Right kidney (tissue), 9 donors: Measurements from ENCODE around the gene EIF2AK2.
"Not testable (repeated sequence)": the region's sequence is repeated elsewhere in the genome, so short reads cannot be mapped to it uniquely, and the experiment has no call there.

Source experiments
- DNase-seq: peaks from one replicate; pipeline ENCODE4 v3.0.0-alpha.2; 2016
- long read RNA-seq, 8 donors: transcript quantifications; one replicate each; lab custom pipeline, GENCODE V29; 2026

EIF2AK2 gene
- long read RNA-seq, donor 1, full-length matches to known transcripts: 1 of 1 reads
- long read RNA-seq, donor 1, partial matches to known transcripts: 0 of 1 reads
- long read RNA-seq, donor 1, other reads (novel, unspliced or antisense): 0 of 1 reads
- long read RNA-seq, donor 2, full-length matches to known transcripts: 3 of 10 reads
- long read RNA-seq, donor 2, partial matches to known transcripts: 7 of 10 reads
- long read RNA-seq, donor 2, other reads (novel, unspliced or antisense): 0 of 10 reads
- long read RNA-seq, donor 3, full-length matches to known transcripts: 3 of 3 reads
- long read RNA-seq, donor 3, partial matches to known transcripts: 0 of 3 reads
- long read RNA-seq, donor 3, other reads (novel, unspliced or antisense): 0 of 3 reads
- long read RNA-seq, donor 4, full-length matches to known transcripts: 4 of 4 reads
- long read RNA-seq, donor 4, partial matches to known transcripts: 0 of 4 reads
- long read RNA-seq, donor 4, other reads (novel, unspliced or antisense): 0 of 4 reads
- long read RNA-seq, donor 5, full-length matches to known transcripts: 1 of 1 reads
- long read RNA-seq, donor 5, partial matches to known transcripts: 0 of 1 reads
- long read RNA-seq, donor 5, other reads (novel, unspliced or antisense): 0 of 1 reads
- long read RNA-seq, donor 6, full-length matches to known transcripts: 4 of 34 reads
- long read RNA-seq, donor 6, partial matches to known transcripts: 21 of 34 reads
- long read RNA-seq, donor 6, other reads (novel, unspliced or antisense): 9 of 34 reads
- long read RNA-seq, donor 7, full-length matches to known transcripts: 13 of 13 reads
- long read RNA-seq, donor 7, partial matches to known transcripts: 0 of 13 reads
- long read RNA-seq, donor 7, other reads (novel, unspliced or antisense): 0 of 13 reads
- long read RNA-seq, donor 8, full-length matches to known transcripts: 3 of 3 reads
- long read RNA-seq, donor 8, partial matches to known transcripts: 0 of 3 reads
- long read RNA-seq, donor 8, other reads (novel, unspliced or antisense): 0 of 3 reads

- DNase-seq: peak; percentile 72
These were observed at the start of gene EIF2AK2 for GRCh38 chr2:37156857-37157714. TSS of gene EIF2AK2 (minus strand) at chr2:37156980. CDS start at chr2:37147806, 9,174 bp downstream.

DNA sequence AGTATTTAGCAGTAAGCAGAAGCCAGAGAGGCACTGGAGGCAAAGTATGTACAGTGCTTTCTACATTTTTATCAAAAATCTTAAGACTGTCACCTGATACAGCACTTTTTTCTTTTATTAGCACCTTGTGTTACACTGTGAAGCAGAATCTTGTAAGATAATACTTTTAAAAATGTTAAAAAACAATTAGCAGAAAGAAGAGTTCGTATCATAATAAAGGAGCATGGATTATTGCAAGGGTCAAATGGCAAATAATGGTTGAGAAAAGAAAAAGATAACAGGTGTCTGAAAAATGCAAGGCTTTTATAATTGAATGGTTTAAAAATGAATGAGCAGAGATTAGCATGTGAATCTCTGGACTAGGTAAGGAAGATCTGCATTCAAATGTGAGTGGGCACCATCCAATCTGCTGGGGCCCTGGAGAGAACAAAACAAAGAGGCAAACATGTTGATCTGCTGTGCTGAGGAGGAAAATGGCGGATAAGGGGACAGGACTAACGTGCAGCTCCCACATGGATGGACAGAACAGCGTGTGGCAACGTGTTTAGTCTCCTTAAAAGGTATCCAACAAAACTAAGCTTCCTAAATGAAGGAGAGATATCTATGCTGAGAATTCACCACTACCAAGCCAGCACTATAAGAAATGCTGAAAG lies 49.0 kb upstream of the EIF2AK2 start:
- DNase-seq: no peak

DNA sequence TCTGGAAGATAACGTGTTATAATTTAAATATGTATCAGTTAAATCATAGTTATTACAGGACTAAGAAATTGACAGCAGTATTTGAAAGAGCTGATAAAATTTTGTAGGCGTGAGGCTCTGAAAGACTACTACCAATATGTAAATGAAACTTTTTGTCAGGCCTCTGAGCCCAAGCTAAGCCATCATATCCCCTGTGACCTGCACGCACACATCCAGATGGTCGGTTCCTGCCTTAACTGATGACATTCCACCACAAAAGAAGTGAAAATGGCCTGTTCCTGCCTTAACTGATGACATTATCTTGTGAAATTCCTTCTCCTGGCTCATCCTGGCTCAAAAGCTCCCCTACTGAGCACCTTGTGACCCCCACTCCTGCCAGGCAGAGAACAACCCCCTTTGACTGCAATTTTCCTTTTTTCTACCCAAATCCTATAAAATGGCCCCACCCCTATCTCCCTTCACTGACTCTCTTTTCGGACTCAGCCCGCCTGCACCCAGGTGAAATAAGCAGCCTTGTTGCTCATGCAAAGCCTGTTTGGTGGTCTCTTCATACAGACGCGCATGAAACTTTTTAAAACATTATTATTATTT lies 48.4 kb upstream of the EIF2AK2 start:
- DNase-seq: not testable (repeated sequence)

GRCh38 chr2:37203708-37204107 lies 46.9 kb upstream of the EIF2AK2 start:
- DNase-seq: no peak

DNA sequence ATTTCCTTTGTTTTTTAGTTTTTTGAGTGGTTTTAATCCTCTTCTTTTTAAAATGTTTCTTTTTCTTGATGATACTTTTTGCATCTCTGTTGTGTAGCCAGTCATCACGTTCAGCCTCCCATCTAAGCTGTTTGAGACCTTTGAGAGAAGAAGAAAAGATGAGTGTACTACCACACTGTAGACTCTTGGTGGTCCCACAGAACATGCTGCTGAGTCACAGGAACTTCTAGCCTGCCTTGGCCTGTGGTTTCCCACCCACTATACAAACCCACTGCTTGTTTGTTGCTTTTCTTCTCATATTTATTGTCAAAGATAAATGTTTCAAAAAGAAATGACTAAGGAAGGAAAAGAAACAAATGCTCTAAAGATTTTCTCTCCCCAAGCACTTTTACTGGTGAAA lies 45.0 kb upstream of the EIF2AK2 start:
- no peak for DNase-seq

- DNase-seq: no peak
These were observed 44.4 kb upstream of the EIF2AK2 start for GRCh38 chr2:37201208-37201607.

DNA sequence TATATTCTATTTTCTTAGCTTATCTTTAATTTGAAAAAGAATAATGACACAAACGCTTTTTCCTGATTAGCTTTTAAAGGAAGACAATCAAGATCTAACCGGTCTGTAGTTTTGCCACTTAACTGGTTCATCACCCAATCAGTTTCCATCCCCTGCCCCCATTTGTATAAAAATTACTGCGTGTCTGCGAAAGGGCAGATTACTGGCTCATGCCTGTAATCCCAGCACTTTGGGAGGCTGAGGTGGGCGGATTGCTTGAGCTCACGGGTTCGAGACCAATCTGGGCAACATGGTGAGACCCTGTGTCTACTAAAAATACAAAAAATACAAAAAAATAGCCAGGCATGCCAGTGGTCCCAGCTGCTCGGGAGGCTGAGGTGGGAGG lies 41.9 kb upstream of the EIF2AK2 start:
- DNase-seq: no peak

DNA sequence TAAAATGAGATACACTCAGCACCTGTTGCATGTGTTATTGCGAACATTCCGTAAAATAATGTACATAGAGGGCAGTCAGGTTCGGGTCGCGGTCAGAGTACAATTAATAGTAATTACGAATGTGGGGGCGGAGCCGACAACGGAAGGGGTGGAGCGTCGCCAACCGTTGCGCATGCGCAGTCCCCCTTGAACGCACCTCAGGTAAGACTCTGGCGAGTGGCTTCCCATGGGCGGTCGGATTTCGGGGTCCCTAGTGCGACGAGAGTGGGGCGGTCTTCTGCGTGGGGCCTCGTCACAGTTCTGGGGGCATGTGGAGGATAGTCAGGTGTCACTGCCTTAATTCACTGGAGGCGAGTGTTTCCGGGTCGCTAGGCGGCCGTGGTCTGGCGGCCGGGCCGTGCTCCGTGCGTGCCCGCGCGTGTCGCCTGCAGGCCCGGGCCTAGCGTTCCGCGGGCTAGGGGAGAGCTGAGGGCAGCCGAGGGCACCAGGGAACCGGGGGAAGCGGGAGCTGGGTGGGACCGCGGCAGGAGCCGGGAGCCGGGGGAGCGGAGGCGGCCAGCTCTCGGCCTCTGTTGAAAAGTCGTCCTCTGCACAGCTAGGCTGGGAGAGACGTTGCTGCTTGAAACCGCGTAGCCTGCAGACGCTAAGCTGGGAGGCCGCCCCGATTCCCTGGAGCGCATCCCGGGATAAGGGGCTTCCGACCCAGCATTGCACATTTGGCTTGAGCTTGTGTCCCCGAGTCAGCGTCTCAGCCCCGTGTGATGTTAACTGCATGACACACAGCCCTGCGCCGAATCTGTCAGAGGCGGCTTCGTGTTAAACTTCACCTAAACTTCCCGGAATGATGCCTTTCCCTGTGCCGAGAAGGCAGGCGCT lies 39.8 kb upstream of the EIF2AK2 start, which contains the start of gene CEBPZOS:
Gene CEBPZOS, plus strand, starts transcription at position 177 of the 876 bp plus-strand sequence. CDS start 3,209 bp downstream, outside the sequence.
- DNase-seq: peak; percentile 99

- DNase-seq: not testable (repeated sequence)
These were observed 39.1 kb upstream of the EIF2AK2 start for GRCh38 chr2:37195862-37196319.

DNA sequence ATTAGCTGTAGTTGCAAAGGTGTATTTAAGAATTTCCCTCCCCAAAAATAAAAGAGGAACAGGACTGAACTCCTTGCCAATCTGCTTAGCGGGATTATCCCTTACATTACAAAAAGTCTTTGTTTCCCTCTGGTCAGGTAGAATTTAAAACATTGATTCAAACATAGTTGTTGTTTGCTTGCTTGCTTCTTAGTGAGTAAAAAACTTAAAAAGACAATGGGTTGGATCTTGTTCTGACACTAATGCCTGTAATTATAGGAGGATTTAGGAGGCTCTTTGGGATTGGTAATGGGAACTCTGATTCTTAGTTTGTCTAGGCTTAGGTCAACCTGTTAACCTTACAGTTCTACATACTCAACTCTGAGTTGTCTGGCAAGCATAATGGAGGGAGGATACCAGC lies 35.8 kb upstream of the EIF2AK2 start:
- DNase-seq: no peak

DNA sequence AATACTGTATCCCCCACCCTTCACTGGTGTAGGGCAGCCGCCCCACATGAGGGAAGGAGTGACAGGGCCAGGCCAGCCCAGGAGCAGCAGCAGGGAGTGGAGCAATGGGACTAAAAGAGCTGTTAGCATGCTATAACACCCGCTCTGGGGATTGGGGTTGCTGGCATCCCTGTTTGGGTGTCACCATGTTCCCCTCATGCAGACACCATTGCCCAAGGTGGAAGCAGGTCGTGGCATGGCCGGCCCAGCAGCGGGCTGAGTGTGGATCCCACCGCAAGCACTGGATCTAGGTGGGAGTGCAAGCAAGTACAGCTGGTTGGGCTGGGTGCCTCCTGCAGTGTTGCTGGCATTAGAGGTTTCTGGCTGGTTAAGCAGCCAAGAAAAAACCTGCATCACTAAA lies 35.0 kb upstream of the EIF2AK2 start:
- no peak for DNase-seq

DNA sequence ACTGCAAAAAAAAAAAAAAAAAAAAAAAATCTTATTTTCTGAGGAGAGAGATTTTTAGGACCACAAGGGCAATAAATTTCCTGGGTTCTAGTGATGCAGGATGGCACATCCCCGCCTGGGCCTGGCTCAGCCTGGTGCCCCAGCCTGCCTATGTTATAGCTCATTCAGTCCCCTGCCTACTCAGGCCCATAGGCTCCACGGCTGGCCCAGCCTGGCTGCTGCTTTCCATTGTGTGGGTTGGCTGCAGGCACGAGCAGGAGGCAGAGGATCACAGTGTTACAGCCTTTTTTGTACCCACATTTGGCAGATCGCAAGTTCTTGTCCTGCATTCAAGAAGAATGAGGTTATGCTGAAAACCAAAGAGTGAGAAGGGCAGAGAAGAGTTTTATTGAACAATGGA lies 34.5 kb upstream of the EIF2AK2 start:
- DNase-seq: no peak

DNA sequence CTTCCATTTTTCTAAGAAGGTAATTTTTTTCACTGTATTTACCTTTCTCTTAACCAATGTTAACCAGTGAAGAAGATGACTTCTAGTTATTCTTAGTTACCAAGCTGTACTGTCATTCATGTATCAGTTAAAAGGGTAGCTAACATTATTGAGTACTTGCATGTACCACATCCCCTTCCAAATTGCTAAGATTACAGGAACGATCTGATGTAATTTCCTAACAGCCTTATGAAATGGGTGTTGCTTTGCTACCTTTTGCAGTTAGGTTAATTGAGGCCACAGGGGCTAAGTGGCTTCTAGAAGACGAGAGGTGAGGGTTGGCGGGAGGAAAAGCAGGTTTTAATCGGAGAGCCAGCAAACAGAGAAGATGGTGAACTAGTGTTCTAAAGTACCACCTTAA lies 33.5 kb upstream of the EIF2AK2 start:
- DNase-seq: no peak

DNA sequence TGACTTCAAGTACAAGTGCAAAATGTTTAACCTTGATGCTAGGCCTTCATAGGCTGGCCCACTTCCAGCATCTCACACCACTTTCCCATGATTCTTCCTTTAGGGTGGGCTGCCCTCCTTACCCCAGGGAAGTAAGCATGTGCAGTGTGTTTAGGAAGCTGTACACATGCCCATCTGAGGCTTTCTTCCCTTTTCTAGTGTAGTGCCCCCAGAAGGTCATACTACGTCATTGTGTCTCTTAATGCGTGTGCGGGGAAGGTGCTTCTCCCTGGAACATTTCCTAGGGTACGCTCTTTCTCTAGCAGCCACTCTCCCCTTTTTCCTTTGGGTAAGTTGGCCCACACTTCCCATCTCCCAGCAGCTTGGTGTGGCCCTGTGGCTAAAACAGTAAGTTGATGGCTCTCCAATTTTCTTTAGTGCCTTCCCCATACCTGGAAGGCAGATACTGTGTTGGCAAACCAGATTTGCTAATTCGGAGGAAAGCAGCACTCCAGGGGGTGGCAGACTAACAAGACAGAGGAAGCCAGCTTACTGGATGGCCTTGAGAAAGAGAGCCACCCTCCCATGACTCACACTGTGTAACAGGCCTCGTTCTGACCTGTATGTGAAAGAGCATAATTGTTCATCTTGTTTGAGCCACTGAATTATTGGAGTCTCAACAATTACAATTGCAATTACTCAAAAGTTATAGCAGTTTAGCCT lies 32.8 kb upstream of the EIF2AK2 start:
- no peak for DNase-seq

GRCh38 chr2:37188570-37188969 lies 31.8 kb upstream of the EIF2AK2 start, which contains the start of gene SULT6B1:
TSS of gene SULT6B1 (minus strand) at chr2:37188670. CDS start at chr2:37188640, 30 bp downstream.
- no peak for DNase-seq

GRCh38 chr2:37181726-37182684 lies 25.2 kb upstream of the EIF2AK2 start:
- DNase-seq: no peak

- DNase-seq: no peak
These were observed 23.9 kb upstream of the EIF2AK2 start for GRCh38 chr2:37180640-37181039.
